ENCODE measurements around the gene N4BP2L2.

DNA sequence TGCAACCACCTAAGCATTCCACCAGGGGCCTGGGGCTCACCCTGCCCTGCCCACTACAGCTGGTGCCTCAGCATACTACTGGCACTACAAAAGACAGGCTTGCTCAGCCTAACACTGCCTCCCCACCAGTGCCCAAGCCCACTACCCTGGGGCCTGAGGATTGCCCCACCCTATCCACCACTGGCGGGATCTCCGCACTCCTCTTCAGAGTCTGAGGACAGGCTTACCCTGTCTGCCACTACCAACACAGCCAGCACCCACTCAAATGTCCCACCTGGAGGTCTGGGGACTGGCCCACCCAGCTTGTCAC is 83.0 kb downstream of the N4BP2L2 start:
- TF ChIP-seq POLR2A (conservative IDR thresholded peaks at IDR 0.05) (no peak), RAD51 (IDR thresholded peaks at IDR 0.05; ENCODE audit: borderline replicate concordance, low read depth) (no peak), TOE1 (IDR thresholded peaks at IDR 0.05; ENCODE audit: borderline replicate concordance) (no peak), TOE1 (CRISPR knock-in tag; IDR thresholded peaks at IDR 0.05; ENCODE audit: borderline replicate concordance, low read depth) (no peak), CTCF (IDR thresholded peaks at IDR 0.05 in 2 of 3, conservative IDR thresholded peaks at IDR 0.05 in 1 of 3; ENCODE audit: insufficient read depth in 2 of 3, low read depth in 1 of 3, low read length in 3 of 3) (no peak), TRIM24 (IDR thresholded peaks at IDR 0.05) (no peak), EZH2 (IDR thresholded peaks at IDR 0.05; ENCODE audit: borderline replicate concordance, low read depth, low read length) (no peak)
- TF ChIP-seq, protein P1, sequence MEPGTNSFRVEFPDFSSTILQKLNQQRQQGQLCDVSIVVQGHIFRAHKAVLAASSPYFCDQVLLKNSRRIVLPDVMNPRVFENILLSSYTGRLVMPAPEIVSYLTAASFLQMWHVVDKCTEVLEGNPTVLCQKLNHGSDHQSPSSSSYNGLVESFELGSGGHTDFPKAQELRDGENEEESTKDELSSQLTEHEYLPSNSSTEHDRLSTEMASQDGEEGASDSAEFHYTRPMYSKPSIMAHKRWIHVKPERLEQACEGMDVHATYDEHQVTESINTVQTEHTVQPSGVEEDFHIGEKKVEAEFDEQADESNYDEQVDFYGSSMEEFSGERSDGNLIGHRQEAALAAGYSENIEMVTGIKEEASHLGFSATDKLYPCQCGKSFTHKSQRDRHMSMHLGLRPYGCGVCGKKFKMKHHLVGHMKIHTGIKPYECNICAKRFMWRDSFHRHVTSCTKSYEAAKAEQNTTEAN (CRISPR knock-in tag; IDR thresholded peaks at IDR 0.05): no peak
